H1 (cell line): ENCODE measurements around the gene CSNK2A3. TPM values are rescaled to one million over a fixed set of nuclear protein-coding genes. Genes with fewer than 3 reads are reported as not detected.

Experiments
- CTCF ChIA-PET: fragments of 300-600 bp; sonication (Branson Sonifier 250); formaldehyde crosslinking; loops from one replicate; lab custom pipeline; 2021; ENCODE audit not compliant: partially characterized antibody; lab: Charles Lee
- POLR2A ChIA-PET: fragments of 300-600 bp; sonication (Branson Sonifier 250); formaldehyde crosslinking; loops from one replicate; lab custom pipeline; 2021; ENCODE audit warnings: inconsistent platforms; ENCODE audit not compliant: partially characterized antibody; lab: Charles Lee
- DNase-seq, 2 experiments: peaks; one replicate each; pipeline versions ENCODE4 v3.0.0 to v3.0.0-alpha.2; 2010 to 2022; ENCODE audit warnings: low spot score in 2 of 2, low read depth in 1 of 2, mixed read lengths in 1 of 2
- FAIRE-seq: peaks from 2 replicates; lab custom pipeline; 2011; peaks lifted over from hg19 to GRCh38; lab: Jason Lieb, UNC
- H2AFZ ChIP-seq: 2 replicates; pipeline ENCODE4 v1.8.1; 2012; ENCODE audit warnings: low read length, inconsistent platforms
- H2AK5ac ChIP-seq: 2 replicates; pipeline ENCODE4 v1.6.1; 2013; ENCODE audit warnings: low read depth, low read length
- H2BK120ac ChIP-seq: replicated peaks from 2 replicates; pipeline ENCODE3; 2013; ENCODE audit warnings: low read depth, low read length, inconsistent platforms
- H2BK12ac ChIP-seq: 2 replicates; pipeline ENCODE4 v1.6.1; 2013; ENCODE audit warnings: low read depth, low read length
- H2BK15ac ChIP-seq: 2 replicates; pipeline ENCODE4 v1.6.1; 2013; ENCODE audit warnings: low read length
- H2BK20ac ChIP-seq: 2 replicates; pipeline ENCODE4 v1.6.1; 2013; ENCODE audit warnings: low read length
- H2BK5ac ChIP-seq: 2 replicates; pipeline ENCODE4 v1.6.1; 2013; ENCODE audit warnings: low read depth, low read length
- H3K14ac ChIP-seq: 2 replicates; pipeline ENCODE4 v1.6.1; 2013; ENCODE audit warnings: inconsistent platforms; ENCODE audit not compliant: insufficient read length
- H3K18ac ChIP-seq: 2 replicates; pipeline ENCODE4 v1.6.1; 2013; ENCODE audit warnings: low read length; ENCODE audit errors: extremely low read depth
- H3K23ac ChIP-seq: 2 replicates; pipeline ENCODE4 v1.6.1; 2013; ENCODE audit warnings: inconsistent platforms; ENCODE audit not compliant: insufficient read length
- H3K23me2 ChIP-seq: 2 replicates; pipeline ENCODE4 v1.6.1; 2013; ENCODE audit warnings: low read depth, low read length
- H3K27ac ChIP-seq: 2 replicates; pipeline ENCODE4 v1.6.1; 2011; ENCODE audit warnings: low read depth, low read length, inconsistent platforms
- H3K27me3 ChIP-seq, 4 experiments: replicated peaks in 1 of 4; 1 replicate in 1 of 4; 2 replicates in 3 of 4; pipeline versions ENCODE4 v1.6.1 to v1.8.1; 2011 to 2013; ENCODE audit warnings: low read length in 3 of 4, mild to moderate bottlenecking in 3 of 4, inconsistent platforms in 2 of 4, mixed read lengths in 2 of 4, moderate library complexity in 1 of 4; ENCODE audit not compliant: control insufficient read depth in 3 of 4, insufficient read depth in 3 of 4; ENCODE audit errors: extremely low read depth in 1 of 4
- H3K36me3 ChIP-seq, 4 experiments: 2 replicates each; pipeline versions ENCODE4 v1.6.1 to v1.8.1; 2011 to 2013; ENCODE audit warnings: mild to moderate bottlenecking in 4 of 4, low read length in 3 of 4, moderate library complexity in 2 of 4, control low read depth in 1 of 4, inconsistent platforms in 1 of 4; ENCODE audit not compliant: insufficient read depth in 4 of 4, control insufficient read depth in 2 of 4
- H3K4ac ChIP-seq: replicated peaks from 2 replicates; pipeline ENCODE3; 2013; ENCODE audit warnings: low read length, low read depth, mixed read lengths, inconsistent platforms; ENCODE audit not compliant: insufficient read length
- H3K4me1 ChIP-seq, 4 experiments: replicated peaks in 1 of 4; 1 replicate in 1 of 4; 2 replicates in 3 of 4; pipeline versions ENCODE4 v1.6.1 to v1.8.1; 2011 to 2013; ENCODE audit warnings: low read length in 3 of 4, inconsistent platforms in 2 of 4, mixed read lengths in 1 of 4; ENCODE audit not compliant: insufficient read depth in 4 of 4, control insufficient read depth in 3 of 4
- H3K4me2 ChIP-seq, 2 experiments: 2 replicates each; pipeline versions ENCODE4 v1.6.1 to v1.8.1; 2011 to 2013; ENCODE audit warnings: low read depth in 2 of 2, low read length in 2 of 2, control low read depth in 1 of 2, inconsistent platforms in 1 of 2, mild to moderate bottlenecking in 1 of 2; ENCODE audit not compliant: insufficient read depth in 1 of 2
- H3K4me3 ChIP-seq, 4 experiments: fragments of 200-600, 300-600 bp in 1 of 4; sonication (generic), shearing (Covaris generic), sonication (Bioruptor Twin) in 1 of 4; 2 replicates each; pipeline versions ENCODE4 v1.5.1 to v1.8.1; 2011 to 2016; ENCODE audit warnings: low read length in 4 of 4, low read depth in 3 of 4, control low read depth in 2 of 4, inconsistent platforms in 2 of 4, mild to moderate bottlenecking in 2 of 4, mixed read lengths in 1 of 4, moderate library complexity in 1 of 4; ENCODE audit not compliant: insufficient read depth in 2 of 4; ENCODE audit errors: extremely low read depth in 1 of 4
- H3K56ac ChIP-seq: replicated peaks from 2 replicates; pipeline ENCODE3; 2013; ENCODE audit warnings: low read depth, mild to moderate bottlenecking, mixed read lengths, low read length, inconsistent platforms; ENCODE audit not compliant: insufficient read length
- H3K79me1 ChIP-seq: 2 replicates; pipeline ENCODE4 v1.6.1; 2013; ENCODE audit warnings: low read depth, low read length, control low read depth
- H3K79me2 ChIP-seq, 2 experiments: 2 replicates each; pipeline versions ENCODE4 v1.6.1 to v1.8.1; 2012 to 2013; ENCODE audit warnings: low read length in 2 of 2, mild to moderate bottlenecking in 2 of 2, inconsistent platforms in 1 of 2; ENCODE audit not compliant: insufficient read depth in 2 of 2, control insufficient read depth in 1 of 2
- H3K9ac ChIP-seq, 4 experiments: replicated peaks in 1 of 4; 1 replicate in 1 of 4; 2 replicates in 3 of 4; pipeline versions ENCODE4 v1.6.1 to v1.8.1; 2011 to 2013; ENCODE audit warnings: low read depth in 3 of 4, low read length in 3 of 4, control low read depth in 2 of 4, mild to moderate bottlenecking in 2 of 4, moderate library complexity in 2 of 4, inconsistent platforms in 1 of 4; ENCODE audit errors: extremely low read depth in 1 of 4
- H3K9me3 ChIP-seq, 2 experiments: 2 replicates each; pipeline versions ENCODE4 v1.6.1 to v1.8.1; 2012 to 2013; ENCODE audit warnings: mild to moderate bottlenecking in 2 of 2, moderate library complexity in 2 of 2, control low read depth in 1 of 2, inconsistent platforms in 1 of 2, low read depth in 1 of 2, low read length in 1 of 2, mixed read lengths in 1 of 2; ENCODE audit not compliant: insufficient read depth in 2 of 2
- H4K20me1 ChIP-seq, 2 experiments: replicated peaks in 1 of 2; 2 replicates each; pipeline versions ENCODE3 to v1.8.1; 2011 to 2013; ENCODE audit warnings: inconsistent platforms in 2 of 2, low read length in 2 of 2, mild to moderate bottlenecking in 1 of 2; ENCODE audit not compliant: insufficient read depth in 2 of 2, control insufficient read depth in 1 of 2
- H4K5ac ChIP-seq: 2 replicates; pipeline ENCODE4 v1.6.1; 2013; ENCODE audit warnings: low read length, low read depth, mixed read lengths, inconsistent platforms; ENCODE audit not compliant: insufficient read length
- H4K8ac ChIP-seq: 2 replicates; pipeline ENCODE4 v1.8.0; 2013; ENCODE audit warnings: mild to moderate bottlenecking, moderate library complexity, low read length, inconsistent platforms; ENCODE audit not compliant: insufficient read depth; ENCODE audit errors: extremely low read depth
- H4K91ac ChIP-seq: replicated peaks from 2 replicates; pipeline ENCODE3; 2013; ENCODE audit warnings: low read length, mixed read lengths, inconsistent platforms; ENCODE audit not compliant: insufficient read length
- CBX8 ChIP-seq: fragments of 300-800, 300-1000 bp; sonication (generic); IDR thresholded peaks from 2 replicates; pipeline ENCODE4 v1.7.1; 2016; ENCODE audit warnings: low read depth, low read length, borderline replicate concordance
- EZH2 ChIP-seq: fragments of 200-600 bp; sonication (generic); IDR thresholded peaks from 2 replicates; pipeline ENCODE4 v1.7.1; 2012; ENCODE audit warnings: low read depth, mild to moderate bottlenecking, moderate library complexity, low read length, inconsistent platforms; ENCODE audit not compliant: severe bottlenecking
- NANOG ChIP-seq: IDR thresholded peaks from 2 replicates; pipeline ENCODE4 v1.6.1; 2011; ENCODE audit warnings: low read length, low read depth, mild to moderate bottlenecking, inconsistent platforms; ENCODE audit not compliant: insufficient read depth, poor library complexity, severe bottlenecking
- SAP30 ChIP-seq: fragments of 300-600 bp; sonication (generic); IDR thresholded peaks from 2 replicates; pipeline ENCODE4 v1.7.1; 2012; ENCODE audit warnings: low read length, moderate library complexity, mild to moderate bottlenecking, inconsistent platforms; ENCODE audit not compliant: insufficient read depth, insufficient replicate concordance
- SIX5 ChIP-seq: IDR thresholded peaks from 2 replicates; pipeline ENCODE4 v1.6.1; 2011; ENCODE audit warnings: mild to moderate bottlenecking, low read depth, low read length
- WGBS, 2 experiments: shearing (Covaris generic) in 1 of 2; methylation state at CpG; one replicate each; pipeline versions ENCODE4 v1.1.6 to v1.1.7; 2013 to 2015; ENCODE audit warnings: low lambda C conversion rate in 2 of 2, mixed read lengths in 2 of 2, inconsistent platforms in 1 of 2, low coverage in 1 of 2, missing lambda C conversion rate in 1 of 2; ENCODE audit not compliant: insufficient replicate concordance in 2 of 2, insufficient coverage in 1 of 2, insufficient read length in 1 of 2; ENCODE audit errors: extremely low coverage in 1 of 2, missing lambda C conversion rate in 1 of 2; 5-methylcytosine and 5-hydroxymethylcytosine counted together
- polyA plus RNA-seq, 7 experiments: library from polyadenylated mRNA; depleted of rRNA in 3 of 7; stranded (reverse) in 5 of 7; unstranded in 2 of 7; fragments of >200 nt in 5 of 7; fragments of 200-250 nt in 2 of 7; gene quantifications; 1 replicate in 5 of 7; 2 replicates in 1 of 7; 4 replicates in 1 of 7; pipeline versions ENCODE4 v1.2.1 to v1.2.3, GENCODE V29; 2011 to 2013; ENCODE audit warnings: missing spikeins in 2 of 7, mixed read lengths in 2 of 7
- total RNA-seq: library from RNA; stranded (reverse); fragmentation: NEBNext Ultra II Directional; extraction: Animal tissue kit (Norgen Biotek cat#: 25700); gene quantifications from 2 replicates; pipeline ENCODE4 v1.2.1, GENCODE V29; 2021

Gene CSNK2A3
- total and polyA plus RNA-seq, 2 of the 8 experiments (the other 6 are each of a cell fraction or from before 2014, with no cell fraction given): 0.69 to 1.0 TPM

GRCh38 chr11:11373934-11374333, 20.9 kb upstream of the CSNK2A3 start:
- DNase-seq (no peak), FAIRE-seq (no peak)
- Histone ChIP-seq H3K9ac (no peak overlapping the region), H3K4me2 (no peak overlapping the region; a peak in 1 of 4 replicates), H4K5ac (no peak overlapping the region), H2AK5ac (no peak overlapping the region), H3K9me3 (no peaks in the 10 kb centered on the region), H2BK5ac (no peak overlapping the region), H3K18ac (no peak overlapping the region), H2BK120ac (no peak overlapping the region), H2BK20ac (no peak overlapping the region), H3K56ac (no peak overlapping the region), H3K14ac (no peak overlapping the region), H3K79me1 (no peaks in the 10 kb centered on the region), H3K23ac (no peak overlapping the region), H3K4me3 (no peak overlapping the region), H2BK15ac (no peak overlapping the region), H2BK12ac (no peak overlapping the region), H2AFZ (no peak overlapping the region), H3K4me1 (peaks cover 0 to 2% (median 0%) of the 10 kb centered on the region in 4 experiments; a peak in 2 of 7 replicates), H3K79me2 (no peaks in the 10 kb centered on the region), H3K23me2 (no peaks in the 10 kb centered on the region), H3K27ac (no peak overlapping the region), H4K91ac (no peak overlapping the region), H3K27me3 (0 out of 7 replicates have a peak, but pooled peaks cover 0 to 5% (median 0%) of the 10 kb centered on the region in 4 experiments), H4K20me1 (peaks cover 0 to 3% of the 10 kb centered on the region in 2 experiments), H3K36me3 (no peaks in the 10 kb centered on the region), H3K4ac (no peak overlapping the region), H4K8ac (no peak overlapping the region)
- CTCF ChIA-PET: interaction anchor here (3.2 kb wide), 1 partner anchor 27 kb away, joined by 9 read pairs; no protein-coding TSS in a partner anchor
- WGBS, 2 experiments: 67% methylated on average over 5 of the region's 5 CpGs; no CpG with 5 or more reads in 1 of the 2 experiments
- TF ChIP-seq NANOG (no peak), CBX8 (no peak), EZH2 (no peak), SIX5 (no peak), SAP30 (no peak)
- POLR2A ChIA-PET: no interaction called here
